ENCODE data around the gene CEP128. TPM values are rescaled to one million over a fixed set of nuclear protein-coding genes. Genes with fewer than 3 reads are reported as not detected.
A peak's percentile ranks its signal among the peaks of the same experiment; 100 is the strongest.

The CEP128 gene
- total and polyA plus RNA-seq, 8 donors, result 1.1 to 240 (median 2.6) TPM

DNA sequence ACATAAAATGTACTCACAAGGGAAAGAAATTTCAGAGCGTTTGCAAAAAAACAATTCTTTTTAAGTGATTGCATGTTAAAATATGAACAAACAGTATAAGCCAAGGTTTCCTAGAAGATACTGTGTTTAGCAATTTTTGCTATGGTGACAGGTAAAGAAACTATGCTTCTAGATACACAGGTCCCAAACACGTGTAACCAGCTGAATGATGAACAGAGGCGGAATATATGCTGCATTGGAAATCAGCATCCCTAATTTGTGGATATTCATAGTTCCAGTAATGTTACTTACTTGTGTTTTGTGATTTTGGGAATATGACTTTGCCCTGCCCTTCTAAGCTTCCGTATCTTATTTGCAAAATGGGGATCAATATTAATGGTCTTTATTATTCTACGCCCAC lies 403.9 kb downstream of the CEP128 start:
- H3K4me3 ChIP-seq, result no peak overlapping the region
- H3K27me3 ChIP-seq, result no peaks in the 10 kb centered on the region
- H3K36me3 ChIP-seq, result no peaks in the 10 kb centered on the region
- intact Hi-C loops (cut with DNase I; ENCODE audit: low total_unique reads), result no loop called here
- TF ChIP-seq POLR2A (IDR thresholded peaks at IDR 0.05) (no peak), EP300 (IDR thresholded peaks at IDR 0.05) (no peak), POLR2AphosphoS5 (IDR thresholded peaks at IDR 0.05) (no peak)
- TF ChIP-seq, protein P1, sequence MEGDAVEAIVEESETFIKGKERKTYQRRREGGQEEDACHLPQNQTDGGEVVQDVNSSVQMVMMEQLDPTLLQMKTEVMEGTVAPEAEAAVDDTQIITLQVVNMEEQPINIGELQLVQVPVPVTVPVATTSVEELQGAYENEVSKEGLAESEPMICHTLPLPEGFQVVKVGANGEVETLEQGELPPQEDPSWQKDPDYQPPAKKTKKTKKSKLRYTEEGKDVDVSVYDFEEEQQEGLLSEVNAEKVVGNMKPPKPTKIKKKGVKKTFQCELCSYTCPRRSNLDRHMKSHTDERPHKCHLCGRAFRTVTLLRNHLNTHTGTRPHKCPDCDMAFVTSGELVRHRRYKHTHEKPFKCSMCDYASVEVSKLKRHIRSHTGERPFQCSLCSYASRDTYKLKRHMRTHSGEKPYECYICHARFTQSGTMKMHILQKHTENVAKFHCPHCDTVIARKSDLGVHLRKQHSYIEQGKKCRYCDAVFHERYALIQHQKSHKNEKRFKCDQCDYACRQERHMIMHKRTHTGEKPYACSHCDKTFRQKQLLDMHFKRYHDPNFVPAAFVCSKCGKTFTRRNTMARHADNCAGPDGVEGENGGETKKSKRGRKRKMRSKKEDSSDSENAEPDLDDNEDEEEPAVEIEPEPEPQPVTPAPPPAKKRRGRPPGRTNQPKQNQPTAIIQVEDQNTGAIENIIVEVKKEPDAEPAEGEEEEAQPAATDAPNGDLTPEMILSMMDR (IDR thresholded peaks at IDR 0.05), result no peak
- H3K9me3 ChIP-seq, result peaks cover 0 to 13% (median 7%) of the 10 kb centered on the region in 4 donors
- DNase-seq, result no peak
- H3K27ac ChIP-seq, result no peak overlapping the region
- 95 to 98% (median 96%) methylated on average over 5 of the region's 5 CpGs for WGBS, 5 donors
- no peaks in the 10 kb centered on the region for H3K4me1 ChIP-seq

DNA sequence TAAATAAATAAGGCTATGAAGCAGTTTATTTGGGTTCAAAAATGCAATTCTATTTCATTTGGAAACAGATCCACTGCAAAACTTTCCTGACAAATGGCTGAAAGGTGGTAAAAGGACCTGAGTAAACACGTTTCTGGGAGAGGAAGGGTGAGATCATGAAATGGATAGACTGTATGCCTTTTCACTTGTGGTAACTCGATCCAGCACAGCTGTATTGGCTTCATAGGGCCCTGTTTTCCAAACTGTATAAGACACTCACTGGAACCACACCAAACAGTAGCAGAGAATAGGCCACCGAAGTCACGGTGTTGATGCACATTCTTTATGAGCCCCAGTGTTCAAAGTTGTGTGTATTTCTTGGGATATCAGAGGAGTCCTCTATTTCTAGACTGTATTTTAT lies 405.1 kb downstream of the CEP128 start:
- 68 to 86% (median 78%) methylated on average over 4 of the region's 4 CpGs for WGBS, 5 donors
- DNase-seq, result no peak
- no peaks in the 10 kb centered on the region for H3K36me3 ChIP-seq
- intact Hi-C loops (cut with DNase I; ENCODE audit: low total_unique reads), result no loop called here
- H3K9me3 ChIP-seq, result peaks cover 0 to 13% (median 7%) of the 10 kb centered on the region in 4 donors
- TF ChIP-seq EP300 (IDR thresholded peaks at IDR 0.05), result no peak
- TF ChIP-seq POLR2A (IDR thresholded peaks at IDR 0.05), result no peak
- TF ChIP-seq POLR2AphosphoS5 (IDR thresholded peaks at IDR 0.05), result no peak
- TF ChIP-seq, protein P1 (IDR thresholded peaks at IDR 0.05), result no peak
- H3K4me1 ChIP-seq, result no peaks in the 10 kb centered on the region
- no peak overlapping the region for H3K27ac ChIP-seq
- H3K27me3 ChIP-seq, result no peaks in the 10 kb centered on the region
- no peak overlapping the region for H3K4me3 ChIP-seq

DNA sequence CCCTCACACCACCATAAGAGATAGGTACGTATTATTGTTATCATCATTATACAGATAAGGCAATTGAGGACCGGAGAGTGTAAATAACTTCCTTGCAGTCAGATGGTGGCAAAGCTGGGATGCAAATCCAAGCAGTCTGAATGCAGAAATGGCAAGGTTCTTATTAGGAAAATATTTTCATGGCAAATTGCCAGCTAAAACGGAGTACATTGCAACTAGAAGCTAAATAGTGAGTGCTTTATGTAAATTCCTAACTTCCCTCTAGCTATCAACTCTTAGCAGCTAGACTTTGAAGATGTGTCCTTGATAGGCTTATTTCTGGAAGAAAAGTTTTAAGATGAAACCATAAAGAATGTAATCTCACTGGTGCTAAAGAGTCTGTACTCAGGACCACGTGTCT lies 406.4 kb downstream of the CEP128 start:
- intact Hi-C loops (cut with DNase I; ENCODE audit: low total_unique reads), result no loop called here
- DNase-seq, result peak in 1 of 2 donors; percentile 5
- H3K4me1 ChIP-seq, result no peaks in the 10 kb centered on the region
- H3K4me3 ChIP-seq, result no peak overlapping the region
- H3K27ac ChIP-seq, result no peak overlapping the region
- 28 to 57% (median 43%) methylated on average over 4 of the region's 4 CpGs for WGBS, 5 donors
- peaks cover 0 to 8% (median 4%) of the 10 kb centered on the region in 4 donors for H3K9me3 ChIP-seq
- no peaks in the 10 kb centered on the region for H3K36me3 ChIP-seq
- no peak for TF ChIP-seq POLR2AphosphoS5 (IDR thresholded peaks at IDR 0.05)
- no peak for TF ChIP-seq EP300 (IDR thresholded peaks at IDR 0.05)
- TF ChIP-seq POLR2A (IDR thresholded peaks at IDR 0.05), result no peak
- TF ChIP-seq, protein P1 (IDR thresholded peaks at IDR 0.05), result no peak
- no peaks in the 10 kb centered on the region for H3K27me3 ChIP-seq

DNA sequence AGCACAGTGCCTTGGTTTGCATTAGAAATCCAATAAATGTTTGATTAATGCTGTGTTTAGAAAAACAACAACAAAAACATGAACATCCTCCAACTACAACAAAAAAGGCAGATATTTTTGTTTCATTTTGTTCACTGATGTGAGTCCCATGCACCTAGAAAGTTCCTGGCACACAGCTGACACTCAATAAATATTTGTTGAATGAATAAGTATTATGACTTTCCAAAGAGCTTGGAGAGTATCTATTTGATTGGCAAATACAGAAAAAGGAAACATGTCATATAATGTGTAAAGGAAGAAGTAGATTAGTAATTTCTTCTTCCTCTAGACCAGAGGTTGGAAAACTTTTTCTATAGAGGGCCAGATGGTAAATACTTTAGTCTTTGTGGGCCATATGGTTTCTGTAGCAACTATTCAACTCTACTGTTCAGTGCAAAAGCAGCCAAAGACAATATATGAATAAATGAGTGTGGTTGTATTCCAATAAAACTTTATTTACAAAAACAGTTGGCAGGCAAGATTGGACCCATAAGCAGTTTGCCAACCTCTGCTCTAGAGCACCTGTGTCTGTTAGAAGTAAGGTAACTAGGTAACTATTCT lies 417.9 kb downstream of the CEP128 start:
- Histone ChIP-seq H3K4me1 (peaks cover 0 to 11% (median 2%) of the 10 kb centered on the region in 4 donors), H3K9me3 (no peaks in the 10 kb centered on the region), H3K4me3 (no peak overlapping the region), H3K27ac (no peak overlapping the region), H3K36me3 (no peaks in the 10 kb centered on the region), H3K27me3 (no peaks in the 10 kb centered on the region)
- no peak for TF ChIP-seq POLR2A (IDR thresholded peaks at IDR 0.05)
- TF ChIP-seq, protein P1 (IDR thresholded peaks at IDR 0.05), result no peak
- no peak for TF ChIP-seq EP300 (IDR thresholded peaks at IDR 0.05)
- no peak for TF ChIP-seq POLR2AphosphoS5 (IDR thresholded peaks at IDR 0.05)
- no peak for DNase-seq
- intact Hi-C loops (cut with DNase I; ENCODE audit: low total_unique reads), result no loop called here

Data from stomach (tissue), 9 donors.